ENCODE data around the gene TPPP.
"Not testable (repeated sequence)": the region's sequence is repeated elsewhere in the genome, so short reads cannot be mapped to it uniquely, and the experiment has no call there.

DNA sequence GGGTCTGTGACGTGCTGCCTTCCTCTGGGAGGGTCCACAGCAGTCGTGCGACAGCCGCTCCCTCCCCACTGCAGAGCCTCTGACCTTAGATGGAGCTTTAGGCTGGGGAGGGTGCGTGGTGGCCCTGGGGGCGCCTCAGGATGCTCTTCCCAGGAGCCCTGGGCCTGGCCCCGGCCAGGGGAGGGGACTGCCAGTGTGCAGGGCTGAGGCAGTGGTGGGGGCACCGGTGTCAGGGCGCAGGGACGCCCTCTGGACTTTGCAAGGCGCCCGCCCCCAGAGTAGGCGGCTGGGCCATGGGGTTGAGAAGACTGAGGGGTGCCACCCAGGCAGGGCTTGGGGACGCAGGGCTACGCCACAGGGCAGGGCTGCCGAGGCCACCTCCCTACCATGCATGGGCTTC lies 14.6 kb downstream of the TPPP start:
- TF ChIP-seq CTCF (IDR thresholded peaks at IDR 0.05; ENCODE audit: insufficient read depth, low read depth, low read length); EZH2 (IDR thresholded peaks at IDR 0.05; ENCODE audit: insufficient read depth, low read length): not testable (repeated sequence)

Measured in astrocyte (in vitro differentiated cells and primary cell).